ENCODE measurements around the gene JMJD8.
A peak's percentile ranks its signal among the peaks of the same experiment; 100 is the strongest.

The JMJD8 gene

DNA sequence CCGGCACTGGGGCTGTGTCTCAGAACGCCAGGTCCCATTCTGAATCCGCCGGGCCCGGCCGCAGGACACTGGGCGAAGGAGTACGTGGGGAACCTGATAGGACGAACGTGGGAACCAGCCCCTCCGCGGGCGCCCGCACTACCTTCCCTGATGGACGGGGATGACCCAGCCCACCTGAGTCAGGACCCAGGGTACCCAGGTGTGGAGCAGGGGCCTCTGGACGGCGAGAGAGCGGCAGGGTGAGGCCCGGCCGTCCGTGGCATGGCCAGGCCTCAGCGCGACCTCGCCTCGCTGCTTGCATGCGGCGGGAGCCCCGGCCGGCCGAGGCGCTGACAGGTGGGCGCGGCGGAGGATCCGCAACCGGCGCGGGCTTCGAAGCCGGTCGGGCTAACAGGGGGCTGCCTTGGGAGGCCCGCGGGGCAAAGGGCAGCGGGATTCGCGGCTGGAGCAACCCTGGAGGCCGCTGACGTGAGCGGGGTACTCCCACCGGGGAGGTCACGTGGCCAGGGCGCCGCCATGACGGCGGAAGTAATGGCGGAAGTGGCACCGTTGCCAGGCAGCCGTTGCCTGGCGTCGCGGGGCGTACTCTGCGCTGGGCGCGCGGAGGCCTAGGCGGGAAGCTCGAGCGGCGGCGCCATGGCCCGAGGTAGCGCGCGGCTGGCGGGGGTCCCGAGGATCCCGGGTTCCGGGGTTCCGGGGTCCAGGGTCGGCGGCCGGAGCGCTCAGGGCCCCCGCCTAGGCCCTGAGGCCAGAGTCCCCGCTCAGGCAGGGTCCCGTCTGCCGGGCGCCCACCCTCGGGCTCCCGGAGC lies 35.1 kb downstream of the JMJD8 start, which contains the start of gene WDR90 (continued):
- TF ChIP-seq ZNF140 (tag by site-specific recombination; IDR thresholded peaks at IDR 0.05) (no peak), ZNF629 (tag by site-specific recombination; IDR thresholded peaks at IDR 0.05) (peak; percentile 79), SP2 (tag by site-specific recombination; IDR thresholded peaks at IDR 0.05) (peak; percentile 86), ZBTB20 (tag by site-specific recombination; IDR thresholded peaks at IDR 0.05) (peak; percentile 73; the same call in 1 of the 2 replicates), ZNF114 (tag by site-specific recombination; IDR thresholded peaks at IDR 0.05) (no peak), KLF7 (tag by site-specific recombination; IDR thresholded peaks at IDR 0.05; ENCODE audit: borderline replicate concordance) (0 out of 2 replicates have a peak, but pooled peaks have one; percentile 56), ZNF174 (tag by site-specific recombination; IDR thresholded peaks at IDR 0.05) (no peak), ZNF548 (tag by site-specific recombination; IDR thresholded peaks at IDR 0.05) (no peak), ZNF692 (tag by site-specific recombination; IDR thresholded peaks at IDR 0.05) (peak; percentile 71; the same call in 1 of the 2 replicates), ZNF37A (tag by site-specific recombination; IDR thresholded peaks at IDR 0.05) (no peak), ZNF132 (tag by site-specific recombination; IDR thresholded peaks at IDR 0.05; ENCODE audit: borderline replicate concordance) (no peak), ZFP37 (tag by site-specific recombination; IDR thresholded peaks at IDR 0.05) (no peak), ZNF792 (tag by site-specific recombination; IDR thresholded peaks at IDR 0.05) (no peak), ZNF785 (tag by site-specific recombination; IDR thresholded peaks at IDR 0.05) (no peak; the same call in 1 of the 2 replicates), ZNF473 (tag by site-specific recombination; IDR thresholded peaks at IDR 0.05) (no peak), PRDM1 (tag by site-specific recombination; IDR thresholded peaks at IDR 0.05) (no peak), WT1 (tag by site-specific recombination; IDR thresholded peaks at IDR 0.05) (peak; percentile 38; the same call in 1 of the 2 replicates), ZNF776 (tag by site-specific recombination; IDR thresholded peaks at IDR 0.05; ENCODE audit: borderline replicate concordance) (no peak), MYNN (tag by site-specific recombination; IDR thresholded peaks at IDR 0.05; ENCODE audit: borderline replicate concordance) (peak; percentile 97), BCL11B (tag by site-specific recombination; IDR thresholded peaks at IDR 0.05; ENCODE audit: low read depth) (peak; percentile 77), KLF8 (tag by site-specific recombination; IDR thresholded peaks at IDR 0.05) (peak; percentile 70; the same call in 1 of the 2 replicates), IKZF3 (tag by site-specific recombination; IDR thresholded peaks at IDR 0.05) (peak; percentile 95), ZNF23 (tag by site-specific recombination; IDR thresholded peaks at IDR 0.05; ENCODE audit: borderline replicate concordance) (no peak)
- TF ChIP-seq, protein P1, sequence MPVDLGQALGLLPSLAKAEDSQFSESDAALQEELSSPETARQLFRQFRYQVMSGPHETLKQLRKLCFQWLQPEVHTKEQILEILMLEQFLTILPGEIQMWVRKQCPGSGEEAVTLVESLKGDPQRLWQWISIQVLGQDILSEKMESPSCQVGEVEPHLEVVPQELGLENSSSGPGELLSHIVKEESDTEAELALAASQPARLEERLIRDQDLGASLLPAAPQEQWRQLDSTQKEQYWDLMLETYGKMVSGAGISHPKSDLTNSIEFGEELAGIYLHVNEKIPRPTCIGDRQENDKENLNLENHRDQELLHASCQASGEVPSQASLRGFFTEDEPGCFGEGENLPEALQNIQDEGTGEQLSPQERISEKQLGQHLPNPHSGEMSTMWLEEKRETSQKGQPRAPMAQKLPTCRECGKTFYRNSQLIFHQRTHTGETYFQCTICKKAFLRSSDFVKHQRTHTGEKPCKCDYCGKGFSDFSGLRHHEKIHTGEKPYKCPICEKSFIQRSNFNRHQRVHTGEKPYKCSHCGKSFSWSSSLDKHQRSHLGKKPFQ (tag by site-specific recombination; IDR thresholded peaks at IDR 0.05): peak; percentile 84; the same call in 1 of the 2 replicates
- TF ChIP-seq, protein P2, sequence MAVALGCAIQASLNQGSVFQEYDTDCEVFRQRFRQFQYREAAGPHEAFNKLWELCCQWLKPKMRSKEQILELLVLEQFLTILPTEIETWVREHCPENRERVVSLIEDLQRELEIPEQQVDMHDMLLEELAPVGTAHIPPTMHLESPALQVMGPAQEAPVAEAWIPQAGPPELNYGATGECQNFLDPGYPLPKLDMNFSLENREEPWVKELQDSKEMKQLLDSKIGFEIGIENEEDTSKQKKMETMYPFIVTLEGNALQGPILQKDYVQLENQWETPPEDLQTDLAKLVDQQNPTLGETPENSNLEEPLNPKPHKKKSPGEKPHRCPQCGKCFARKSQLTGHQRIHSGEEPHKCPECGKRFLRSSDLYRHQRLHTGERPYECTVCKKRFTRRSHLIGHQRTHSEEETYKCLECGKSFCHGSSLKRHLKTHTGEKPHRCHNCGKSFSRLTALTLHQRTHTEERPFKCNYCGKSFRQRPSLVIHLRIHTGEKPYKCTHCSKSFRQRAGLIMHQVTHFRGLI (tag by site-specific recombination; IDR thresholded peaks at IDR 0.05): peak; percentile 99
- TF ChIP-seq, protein P3, sequence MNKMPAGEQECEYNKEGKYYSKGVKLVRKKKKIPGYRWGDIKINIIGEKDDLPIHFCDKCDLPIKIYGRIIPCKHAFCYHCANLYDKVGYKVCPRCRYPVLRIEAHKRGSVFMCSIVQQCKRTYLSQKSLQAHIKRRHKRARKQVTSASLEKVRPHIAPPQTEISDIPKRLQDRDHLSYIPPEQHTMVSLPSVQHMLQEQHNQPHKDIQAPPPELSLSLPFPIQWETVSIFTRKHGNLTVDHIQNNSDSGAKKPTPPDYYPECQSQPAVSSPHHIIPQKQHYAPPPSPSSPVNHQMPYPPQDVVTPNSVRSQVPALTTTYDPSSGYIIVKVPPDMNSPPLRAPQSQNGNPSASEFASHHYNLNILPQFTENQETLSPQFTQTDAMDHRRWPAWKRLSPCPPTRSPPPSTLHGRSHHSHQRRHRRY (tag by site-specific recombination; IDR thresholded peaks at IDR 0.05): no peak
- TF ChIP-seq, protein P4, sequence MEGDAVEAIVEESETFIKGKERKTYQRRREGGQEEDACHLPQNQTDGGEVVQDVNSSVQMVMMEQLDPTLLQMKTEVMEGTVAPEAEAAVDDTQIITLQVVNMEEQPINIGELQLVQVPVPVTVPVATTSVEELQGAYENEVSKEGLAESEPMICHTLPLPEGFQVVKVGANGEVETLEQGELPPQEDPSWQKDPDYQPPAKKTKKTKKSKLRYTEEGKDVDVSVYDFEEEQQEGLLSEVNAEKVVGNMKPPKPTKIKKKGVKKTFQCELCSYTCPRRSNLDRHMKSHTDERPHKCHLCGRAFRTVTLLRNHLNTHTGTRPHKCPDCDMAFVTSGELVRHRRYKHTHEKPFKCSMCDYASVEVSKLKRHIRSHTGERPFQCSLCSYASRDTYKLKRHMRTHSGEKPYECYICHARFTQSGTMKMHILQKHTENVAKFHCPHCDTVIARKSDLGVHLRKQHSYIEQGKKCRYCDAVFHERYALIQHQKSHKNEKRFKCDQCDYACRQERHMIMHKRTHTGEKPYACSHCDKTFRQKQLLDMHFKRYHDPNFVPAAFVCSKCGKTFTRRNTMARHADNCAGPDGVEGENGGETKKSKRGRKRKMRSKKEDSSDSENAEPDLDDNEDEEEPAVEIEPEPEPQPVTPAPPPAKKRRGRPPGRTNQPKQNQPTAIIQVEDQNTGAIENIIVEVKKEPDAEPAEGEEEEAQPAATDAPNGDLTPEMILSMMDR (tag by site-specific recombination; IDR thresholded peaks at IDR 0.05): no peak
- TF ChIP-seq, protein P5, sequence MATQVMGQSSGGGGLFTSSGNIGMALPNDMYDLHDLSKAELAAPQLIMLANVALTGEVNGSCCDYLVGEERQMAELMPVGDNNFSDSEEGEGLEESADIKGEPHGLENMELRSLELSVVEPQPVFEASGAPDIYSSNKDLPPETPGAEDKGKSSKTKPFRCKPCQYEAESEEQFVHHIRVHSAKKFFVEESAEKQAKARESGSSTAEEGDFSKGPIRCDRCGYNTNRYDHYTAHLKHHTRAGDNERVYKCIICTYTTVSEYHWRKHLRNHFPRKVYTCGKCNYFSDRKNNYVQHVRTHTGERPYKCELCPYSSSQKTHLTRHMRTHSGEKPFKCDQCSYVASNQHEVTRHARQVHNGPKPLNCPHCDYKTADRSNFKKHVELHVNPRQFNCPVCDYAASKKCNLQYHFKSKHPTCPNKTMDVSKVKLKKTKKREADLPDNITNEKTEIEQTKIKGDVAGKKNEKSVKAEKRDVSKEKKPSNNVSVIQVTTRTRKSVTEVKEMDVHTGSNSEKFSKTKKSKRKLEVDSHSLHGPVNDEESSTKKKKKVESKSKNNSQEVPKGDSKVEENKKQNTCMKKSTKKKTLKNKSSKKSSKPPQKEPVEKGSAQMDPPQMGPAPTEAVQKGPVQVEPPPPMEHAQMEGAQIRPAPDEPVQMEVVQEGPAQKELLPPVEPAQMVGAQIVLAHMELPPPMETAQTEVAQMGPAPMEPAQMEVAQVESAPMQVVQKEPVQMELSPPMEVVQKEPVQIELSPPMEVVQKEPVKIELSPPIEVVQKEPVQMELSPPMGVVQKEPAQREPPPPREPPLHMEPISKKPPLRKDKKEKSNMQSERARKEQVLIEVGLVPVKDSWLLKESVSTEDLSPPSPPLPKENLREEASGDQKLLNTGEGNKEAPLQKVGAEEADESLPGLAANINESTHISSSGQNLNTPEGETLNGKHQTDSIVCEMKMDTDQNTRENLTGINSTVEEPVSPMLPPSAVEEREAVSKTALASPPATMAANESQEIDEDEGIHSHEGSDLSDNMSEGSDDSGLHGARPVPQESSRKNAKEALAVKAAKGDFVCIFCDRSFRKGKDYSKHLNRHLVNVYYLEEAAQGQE (tag by site-specific recombination; IDR thresholded peaks at IDR 0.05): no peak

Data from HEK293 (cell line).